ENCODE data around the gene MTERF4.

- TF ChIP-seq EZH2phosphoT487 (IDR thresholded peaks at IDR 0.05; ENCODE audit: low read length) (no peak), EZH2 (optimal IDR thresholded peaks at IDR 0.05; ENCODE audit: low read depth, low read length) (no peak), CTCF (IDR thresholded peaks at IDR 0.05; ENCODE audit: low read length) (no peak)
These were observed 35.4 kb upstream of the MTERF4 start for GRCh38 chr2:241137276-241138190.

Data from MM.1S (cell line).